Adrenal gland (tissue), 5 donors: ENCODE data around the gene PIGB.

ENCODE experiments used
- CTCF ChIP-seq, 6 experiments: fragments of 450-650 bp in 4 of 6; fragments of 200-600 bp in 2 of 6; sonication (generic) in 1 of 6; IDR thresholded peaks; 1 replicate in 5 of 6; 2 replicates in 1 of 6; pipeline versions ENCODE4 v1.5.1 to v1.8.0; 2016 to 2021; ENCODE audit warnings: antibody characterized with exemption in 6 of 6, mild to moderate bottlenecking in 2 of 6, moderate library complexity in 1 of 6
- POLR2A ChIP-seq, 2 donors: fragments of 450-650 bp; IDR thresholded peaks; one replicate each; pipeline ENCODE4 v1.6.1; 2017; ENCODE audit warnings: antibody characterized with exemption in 2 of 2, mild to moderate bottlenecking in 2 of 2, moderate library complexity in 1 of 2
- donor health status: DM: no; HTN: no; CAD: no.

- TF ChIP-seq CTCF (IDR thresholded peaks at IDR 0.05) (no peak), POLR2A (IDR thresholded peaks at IDR 0.05) (no peak)
Measured at GRCh38 chr15:55401786-55402246, 82.8 kb downstream of the PIGB start.
